ENCODE measurements around the gene DTNB.

DTNB gene

DNA sequence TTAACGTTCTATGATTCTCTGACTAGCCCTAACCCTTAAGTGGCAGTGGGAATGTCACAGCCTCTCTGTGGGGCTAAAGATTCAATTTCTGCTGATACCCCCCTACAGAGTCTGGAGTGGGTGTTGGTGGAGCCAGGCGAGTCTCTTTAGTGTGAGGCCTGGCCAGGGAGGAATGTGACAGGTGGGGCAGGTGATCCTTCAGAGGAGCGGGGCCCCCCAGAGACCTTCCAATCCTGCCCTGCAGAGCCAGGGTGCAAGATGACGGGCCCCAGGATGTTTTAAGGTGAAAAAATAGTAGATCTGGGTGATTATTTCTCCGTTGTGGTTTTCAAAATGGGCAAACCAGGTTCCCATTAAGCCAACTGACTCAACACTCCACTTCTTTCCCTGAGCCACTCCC lies 303.5 kb downstream of the DTNB start:
- TF ChIP-seq, protein P1, sequence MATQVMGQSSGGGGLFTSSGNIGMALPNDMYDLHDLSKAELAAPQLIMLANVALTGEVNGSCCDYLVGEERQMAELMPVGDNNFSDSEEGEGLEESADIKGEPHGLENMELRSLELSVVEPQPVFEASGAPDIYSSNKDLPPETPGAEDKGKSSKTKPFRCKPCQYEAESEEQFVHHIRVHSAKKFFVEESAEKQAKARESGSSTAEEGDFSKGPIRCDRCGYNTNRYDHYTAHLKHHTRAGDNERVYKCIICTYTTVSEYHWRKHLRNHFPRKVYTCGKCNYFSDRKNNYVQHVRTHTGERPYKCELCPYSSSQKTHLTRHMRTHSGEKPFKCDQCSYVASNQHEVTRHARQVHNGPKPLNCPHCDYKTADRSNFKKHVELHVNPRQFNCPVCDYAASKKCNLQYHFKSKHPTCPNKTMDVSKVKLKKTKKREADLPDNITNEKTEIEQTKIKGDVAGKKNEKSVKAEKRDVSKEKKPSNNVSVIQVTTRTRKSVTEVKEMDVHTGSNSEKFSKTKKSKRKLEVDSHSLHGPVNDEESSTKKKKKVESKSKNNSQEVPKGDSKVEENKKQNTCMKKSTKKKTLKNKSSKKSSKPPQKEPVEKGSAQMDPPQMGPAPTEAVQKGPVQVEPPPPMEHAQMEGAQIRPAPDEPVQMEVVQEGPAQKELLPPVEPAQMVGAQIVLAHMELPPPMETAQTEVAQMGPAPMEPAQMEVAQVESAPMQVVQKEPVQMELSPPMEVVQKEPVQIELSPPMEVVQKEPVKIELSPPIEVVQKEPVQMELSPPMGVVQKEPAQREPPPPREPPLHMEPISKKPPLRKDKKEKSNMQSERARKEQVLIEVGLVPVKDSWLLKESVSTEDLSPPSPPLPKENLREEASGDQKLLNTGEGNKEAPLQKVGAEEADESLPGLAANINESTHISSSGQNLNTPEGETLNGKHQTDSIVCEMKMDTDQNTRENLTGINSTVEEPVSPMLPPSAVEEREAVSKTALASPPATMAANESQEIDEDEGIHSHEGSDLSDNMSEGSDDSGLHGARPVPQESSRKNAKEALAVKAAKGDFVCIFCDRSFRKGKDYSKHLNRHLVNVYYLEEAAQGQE (IDR thresholded peaks at IDR 0.05; ENCODE audit: insufficient read depth in 1 of 2, low read depth in 2 of 2, low read length in 2 of 2), result no peak

- TF ChIP-seq, protein P1 (IDR thresholded peaks at IDR 0.05; ENCODE audit: insufficient read depth in 1 of 2, low read depth in 2 of 2, low read length in 2 of 2), result no peak
- TF ChIP-seq SIN3A (IDR thresholded peaks at IDR 0.05; ENCODE audit: borderline replicate concordance, insufficient read depth, low read length), result no peak
- TF ChIP-seq POLR2AphosphoS5 (IDR thresholded peaks at IDR 0.05; ENCODE audit: low read depth, low read length), result no peak
- TF ChIP-seq TAF1 (IDR thresholded peaks at IDR 0.05; ENCODE audit: borderline replicate concordance, insufficient read depth, low read length), result no peak
- TF ChIP-seq FOXP2 (optimal IDR thresholded peaks at IDR 0.05; ENCODE audit: borderline replicate concordance, extremely low read depth, extremely low read length, insufficient read depth), result no peak
These were observed 303.9 kb downstream of the DTNB start for GRCh38 chr2:25369439-25369838.

DNA sequence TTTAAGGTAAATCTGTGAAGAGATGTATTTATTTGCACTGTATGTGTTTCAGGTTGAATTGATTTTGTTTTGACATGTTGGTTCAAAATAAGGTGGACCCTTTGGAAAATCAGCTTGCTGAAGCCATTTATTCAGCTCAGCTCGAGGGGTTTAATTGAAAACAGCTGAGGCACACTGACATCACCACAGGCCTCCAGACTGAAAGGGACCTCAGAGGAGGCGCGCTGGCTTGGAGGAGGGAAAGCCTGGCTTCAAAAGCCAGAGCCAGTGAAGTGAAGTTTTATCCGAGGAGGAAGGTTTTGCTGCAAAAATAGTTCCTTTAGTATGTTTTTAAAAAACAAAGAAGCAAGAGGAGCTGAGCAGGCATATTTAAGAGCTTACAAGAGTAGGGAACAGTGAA lies 304.7 kb downstream of the DTNB start:
- TF ChIP-seq, protein P1 (IDR thresholded peaks at IDR 0.05; ENCODE audit: insufficient read depth in 1 of 2, low read depth in 2 of 2, low read length in 2 of 2), result no peak
- TF ChIP-seq POLR2AphosphoS5 (IDR thresholded peaks at IDR 0.05; ENCODE audit: low read depth, low read length), result no peak
- no peak for TF ChIP-seq FOXP2 (optimal IDR thresholded peaks at IDR 0.05; ENCODE audit: borderline replicate concordance, extremely low read depth, extremely low read length, insufficient read depth)
- no peak for TF ChIP-seq SIN3A (IDR thresholded peaks at IDR 0.05; ENCODE audit: borderline replicate concordance, insufficient read depth, low read length)
- TF ChIP-seq TAF1 (IDR thresholded peaks at IDR 0.05; ENCODE audit: borderline replicate concordance, insufficient read depth, low read length), result no peak

DNA sequence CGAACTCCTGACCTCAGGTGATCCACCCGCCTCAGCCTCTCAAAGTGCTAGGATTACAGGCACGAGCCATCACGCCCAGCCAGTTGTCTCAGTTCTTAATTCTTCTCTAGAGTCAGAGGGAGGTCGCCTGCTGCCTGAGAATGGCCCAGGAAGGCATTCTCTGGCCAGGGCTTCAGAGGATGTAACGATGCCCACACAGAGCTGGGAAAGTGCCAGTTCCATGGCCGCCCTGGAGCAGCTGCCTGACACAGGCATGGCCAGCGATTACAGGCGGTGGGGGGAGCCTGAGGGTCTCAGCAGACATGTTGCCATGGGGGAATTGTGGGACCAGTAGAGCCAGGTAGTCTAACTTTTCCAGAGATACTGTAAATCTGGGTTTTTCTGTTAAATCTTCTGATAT lies 306.1 kb downstream of the DTNB start:
- TF ChIP-seq SIN3A (IDR thresholded peaks at IDR 0.05; ENCODE audit: borderline replicate concordance, insufficient read depth, low read length) (no peak), POLR2AphosphoS5 (IDR thresholded peaks at IDR 0.05; ENCODE audit: low read depth, low read length) (no peak), TAF1 (IDR thresholded peaks at IDR 0.05; ENCODE audit: borderline replicate concordance, insufficient read depth, low read length) (no peak), FOXP2 (optimal IDR thresholded peaks at IDR 0.05; ENCODE audit: borderline replicate concordance, extremely low read depth, extremely low read length, insufficient read depth) (no peak)
- TF ChIP-seq, protein P1 (IDR thresholded peaks at IDR 0.05; ENCODE audit: insufficient read depth in 1 of 2, low read depth in 2 of 2, low read length in 2 of 2), result no peak

- TF ChIP-seq SIN3A (IDR thresholded peaks at IDR 0.05; ENCODE audit: borderline replicate concordance, insufficient read depth, low read length) (no peak), POLR2AphosphoS5 (IDR thresholded peaks at IDR 0.05; ENCODE audit: low read depth, low read length) (no peak), FOXP2 (optimal IDR thresholded peaks at IDR 0.05; ENCODE audit: borderline replicate concordance, extremely low read depth, extremely low read length, insufficient read depth) (no peak), TAF1 (IDR thresholded peaks at IDR 0.05; ENCODE audit: borderline replicate concordance, insufficient read depth, low read length) (no peak)
- TF ChIP-seq, protein P1 (IDR thresholded peaks at IDR 0.05; ENCODE audit: insufficient read depth in 1 of 2, low read depth in 2 of 2, low read length in 2 of 2), result no peak
These were observed 306.7 kb downstream of the DTNB start for GRCh38 chr2:25366629-25367028.

All from PFSK-1 (cell line).